Trophoblast cell (in vitro differentiated cells and primary cell): ENCODE measurements around the gene PDE4D.

Experiments used
- DNase-seq, 2 donors: peaks; one replicate each; pipeline ENCODE4 v3.0.0-alpha.2; 2016
- H2AFZ ChIP-seq: 2 replicates; pipeline ENCODE4 v1.6.1; 2013; ENCODE audit warnings: low read length, moderate library complexity, mild to moderate bottlenecking; ENCODE audit not compliant: insufficient read depth, poor library complexity
- H2AK5ac ChIP-seq: 2 replicates; pipeline ENCODE4 v1.6.1; 2013; ENCODE audit warnings: mild to moderate bottlenecking, low read length
- H2BK120ac ChIP-seq: 2 replicates; pipeline ENCODE4 v1.6.1; 2013; ENCODE audit warnings: low read length, mild to moderate bottlenecking, moderate library complexity; ENCODE audit not compliant: insufficient read depth, poor library complexity
- H2BK12ac ChIP-seq: 2 replicates; pipeline ENCODE4 v1.6.1; 2013; ENCODE audit warnings: mild to moderate bottlenecking, low read length, moderate library complexity
- H2BK5ac ChIP-seq: 2 replicates; pipeline ENCODE4 v1.6.1; 2013; ENCODE audit warnings: low read length, low read depth, moderate library complexity, mild to moderate bottlenecking; ENCODE audit not compliant: poor library complexity
- H3K14ac ChIP-seq: 2 replicates; pipeline ENCODE4 v1.6.1; 2013; ENCODE audit warnings: mild to moderate bottlenecking, low read length
- H3K18ac ChIP-seq: 2 replicates; pipeline ENCODE4 v1.6.1; 2013; ENCODE audit warnings: mild to moderate bottlenecking, low read length
- H3K23ac ChIP-seq: 2 replicates; pipeline ENCODE4 v1.6.1; 2013; ENCODE audit warnings: low read length
- H3K27ac ChIP-seq: 2 replicates; pipeline ENCODE4 v1.5.1; 2013; ENCODE audit warnings: low read depth, mild to moderate bottlenecking, inconsistent platforms, low read length, moderate library complexity
- H3K27me3 ChIP-seq: 2 replicates; pipeline ENCODE4 v1.6.1; 2013; ENCODE audit warnings: inconsistent platforms, mild to moderate bottlenecking, low read length, moderate library complexity; ENCODE audit not compliant: insufficient read depth
- H3K36me3 ChIP-seq, 2 experiments: 1 replicate in 1 of 2; 2 replicates in 1 of 2; pipeline ENCODE4 v1.6.1; 2013; ENCODE audit warnings: low read length in 2 of 2, mild to moderate bottlenecking in 2 of 2, moderate library complexity in 1 of 2; ENCODE audit not compliant: insufficient read depth in 2 of 2, control insufficient read depth in 1 of 2
- H3K4ac ChIP-seq: 2 replicates; pipeline ENCODE4 v1.6.1; 2013; ENCODE audit warnings: low read depth, mild to moderate bottlenecking, low read length, moderate library complexity
- H3K4me1 ChIP-seq, 2 experiments: 1 replicate in 1 of 2; 2 replicates in 1 of 2; pipeline ENCODE4 v1.6.1; 2013; ENCODE audit warnings: low read length in 2 of 2, mild to moderate bottlenecking in 2 of 2, moderate library complexity in 1 of 2; ENCODE audit not compliant: insufficient read depth in 2 of 2, control insufficient read depth in 1 of 2
- H3K4me2 ChIP-seq: 2 replicates; pipeline ENCODE4 v1.6.1; 2013; ENCODE audit warnings: inconsistent platforms, mild to moderate bottlenecking, low read length, moderate library complexity
- H3K4me3 ChIP-seq: 2 replicates; pipeline ENCODE4 v1.5.1; 2013; ENCODE audit warnings: mild to moderate bottlenecking, low read depth, low read length, inconsistent platforms
- H3K79me1 ChIP-seq: one replicate; pipeline ENCODE4 v1.6.1; 2013; ENCODE audit warnings: low read length
- H3K79me2 ChIP-seq: 2 replicates; pipeline ENCODE4 v1.6.1; 2013; ENCODE audit warnings: low read length, mild to moderate bottlenecking; ENCODE audit not compliant: control insufficient read depth, insufficient read depth, poor library complexity
- H3K9ac ChIP-seq: 2 replicates; pipeline ENCODE4 v1.6.1; 2013; ENCODE audit warnings: mild to moderate bottlenecking, low read length
- H3K9me3 ChIP-seq: 2 replicates; pipeline ENCODE4 v1.6.1; 2013; ENCODE audit warnings: low read depth, mild to moderate bottlenecking, control low read depth, inconsistent platforms, low read length; ENCODE audit not compliant: insufficient read depth
- H4K12ac ChIP-seq: 2 replicates; pipeline ENCODE4 v1.6.1; 2013; ENCODE audit warnings: low read depth, mild to moderate bottlenecking, low read length, moderate library complexity
- H4K8ac ChIP-seq: 2 replicates; pipeline ENCODE4 v1.6.1; 2013; ENCODE audit warnings: low read depth, mild to moderate bottlenecking, low read length, moderate library complexity
- H4K91ac ChIP-seq: one replicate; pipeline ENCODE4 v1.6.1; 2013; ENCODE audit warnings: low read depth, mild to moderate bottlenecking, low read length, moderate library complexity
- WGBS: extraction: QIAGEN DNeasy Blood & Tissue Kit; methylation state at CpG from one replicate; pipeline ENCODE4 v1.1.7; 2013; ENCODE audit warnings: missing lambda C conversion rate; ENCODE audit not compliant: insufficient read length, insufficient coverage; ENCODE audit errors: extremely low coverage; 5-methylcytosine and 5-hydroxymethylcytosine counted together

Gene PDE4D

GRCh38 chr5:59358005-59358861 lies 535.3 kb downstream of the PDE4D start:
- no peak for DNase-seq
- Histone ChIP-seq H2BK120ac (no peak overlapping the region), H2AFZ (no peak overlapping the region), H3K36me3 (no peaks in the 10 kb centered on the region), H3K4me3 (no peak overlapping the region), H2BK5ac (no peak overlapping the region), H3K9me3 (no peaks in the 10 kb centered on the region), H3K4me1 (peaks cover 4 to 13% of the 10 kb centered on the region in 2 experiments), H3K79me1 (peaks cover 2% of the 10 kb centered on the region), H3K4ac (no peak overlapping the region), H3K27me3 (no peaks in the 10 kb centered on the region), H3K27ac (no peak overlapping the region), H3K18ac (no peak overlapping the region), H3K14ac (no peak overlapping the region), H2AK5ac (no peak overlapping the region), H4K8ac (no peak overlapping the region), H4K12ac (no peak overlapping the region), H3K9ac (no peak overlapping the region), H3K4me2 (peak overlapping the region; percentile 30), H3K23ac (no peak overlapping the region), H2BK12ac (no peak overlapping the region), H3K79me2 (no peaks in the 10 kb centered on the region), H4K91ac (no peak overlapping the region)
- WGBS: no CpG with 5 or more reads among the region's 5 CpGs

DNA sequence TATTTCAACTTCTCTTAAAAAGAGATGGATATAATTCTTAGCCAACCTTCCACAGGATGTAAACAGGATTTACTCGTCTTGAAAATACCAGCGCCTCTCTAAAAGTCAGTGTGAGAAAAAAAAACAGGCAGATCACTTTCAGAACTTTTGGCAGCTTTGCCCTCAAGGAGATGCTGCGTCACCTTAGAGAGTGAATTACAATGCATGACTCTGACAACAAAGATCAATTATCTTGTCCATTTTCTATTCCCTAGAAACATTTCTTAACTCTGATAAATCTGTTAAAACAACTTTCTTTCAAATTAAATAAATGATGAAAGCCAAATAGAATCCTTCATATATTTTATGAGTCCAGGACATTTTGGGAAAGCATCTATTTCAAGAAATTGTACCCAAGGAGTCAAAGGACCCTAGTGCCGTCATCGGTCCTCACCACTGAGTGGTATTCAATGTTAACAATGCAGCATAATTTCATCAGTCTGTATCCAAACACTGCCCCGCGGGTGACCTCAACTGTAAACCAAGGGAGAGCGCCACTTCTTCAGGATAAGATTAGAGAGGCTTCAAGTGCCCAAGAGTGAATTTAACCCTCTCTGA lies 536.0 kb downstream of the PDE4D start:
- Histone ChIP-seq H3K9ac (no peak overlapping the region), H3K36me3 (no peaks in the 10 kb centered on the region), H4K12ac (no peak overlapping the region), H3K18ac (no peak overlapping the region), H2AK5ac (no peak overlapping the region), H3K4ac (no peak overlapping the region), H3K79me1 (peaks cover 2% of the 10 kb centered on the region), H4K91ac (no peak overlapping the region), H3K14ac (no peak overlapping the region), H2BK120ac (no peak overlapping the region), H3K27me3 (no peaks in the 10 kb centered on the region), H3K4me1 (peaks cover 4 to 13% of the 10 kb centered on the region in 2 experiments), H3K4me3 (no peak overlapping the region), H3K27ac (no peak overlapping the region), H2BK5ac (no peak overlapping the region), H2AFZ (no peak overlapping the region), H3K4me2 (no peak overlapping the region), H4K8ac (no peak overlapping the region), H3K9me3 (no peaks in the 10 kb centered on the region), H2BK12ac (no peak overlapping the region), H3K23ac (no peak overlapping the region), H3K79me2 (no peaks in the 10 kb centered on the region)
- DNase-seq: no peak
- WGBS: no CpG with 5 or more reads among the region's 8 CpGs

GRCh38 chr5:59356813-59357380 lies 536.6 kb downstream of the PDE4D start:
- no peaks in the 10 kb centered on the region for H3K79me2 ChIP-seq
- H3K9ac ChIP-seq: no peak overlapping the region
- no peak overlapping the region for H3K14ac ChIP-seq
- no peak overlapping the region for H2BK12ac ChIP-seq
- H3K4me3 ChIP-seq: no peak overlapping the region
- no peaks in the 10 kb centered on the region for H3K27me3 ChIP-seq
- no peak overlapping the region for H3K4ac ChIP-seq
- peaks cover 2% of the 10 kb centered on the region for H3K79me1 ChIP-seq
- H3K4me2 ChIP-seq: no peak overlapping the region
- H3K9me3 ChIP-seq: no peaks in the 10 kb centered on the region
- no peak overlapping the region for H3K18ac ChIP-seq
- no peak overlapping the region for H2AK5ac ChIP-seq
- no peak overlapping the region for H4K12ac ChIP-seq
- H3K4me1 ChIP-seq: peaks cover 4 to 13% of the 10 kb centered on the region in 2 experiments
- no peak overlapping the region for H3K23ac ChIP-seq
- WGBS: no CpG with 5 or more reads among the region's 12 CpGs
- H2BK120ac ChIP-seq: peak overlapping the region; percentile 44
- no peak overlapping the region for H3K27ac ChIP-seq
- peak overlapping the region; percentile 17 for H4K8ac ChIP-seq
- H4K91ac ChIP-seq: no peak overlapping the region
- no peak for DNase-seq
- no peaks in the 10 kb centered on the region for H3K36me3 ChIP-seq
- H2BK5ac ChIP-seq: no peak overlapping the region
- no peak overlapping the region for H2AFZ ChIP-seq

- Histone ChIP-seq H3K9ac (no peak overlapping the region), H3K23ac (no peak overlapping the region), H3K27me3 (no peaks in the 10 kb centered on the region), H3K4me3 (no peak overlapping the region), H2BK5ac (no peak overlapping the region), H2BK12ac (no peak overlapping the region), H3K4ac (no peak overlapping the region), H3K14ac (no peak overlapping the region), H4K91ac (no peak overlapping the region), H2BK120ac (no peak overlapping the region), H3K4me1 (peaks cover 4 to 13% of the 10 kb centered on the region in 2 experiments), H3K9me3 (no peaks in the 10 kb centered on the region), H3K4me2 (no peak overlapping the region), H3K27ac (no peak overlapping the region), H3K18ac (no peak overlapping the region), H4K12ac (no peak overlapping the region), H3K79me2 (no peaks in the 10 kb centered on the region), H4K8ac (no peak overlapping the region), H2AK5ac (no peak overlapping the region), H3K36me3 (no peaks in the 10 kb centered on the region), H2AFZ (no peak overlapping the region), H3K79me1 (peaks cover 2% of the 10 kb centered on the region)
- DNase-seq: no peak
- no CpG with 5 or more reads among the region's 1 CpG for WGBS
These were observed 538.7 kb downstream of the PDE4D start for GRCh38 chr5:59354811-59355210.
